ENCODE data around the gene CSF2. TPM values are rescaled to one million over a fixed set of nuclear protein-coding genes. Genes with fewer than 3 reads are reported as not detected.

CSF2 gene
- total and polyA plus RNA-seq, 5 donors from 2014 or later = not detected

DNA sequence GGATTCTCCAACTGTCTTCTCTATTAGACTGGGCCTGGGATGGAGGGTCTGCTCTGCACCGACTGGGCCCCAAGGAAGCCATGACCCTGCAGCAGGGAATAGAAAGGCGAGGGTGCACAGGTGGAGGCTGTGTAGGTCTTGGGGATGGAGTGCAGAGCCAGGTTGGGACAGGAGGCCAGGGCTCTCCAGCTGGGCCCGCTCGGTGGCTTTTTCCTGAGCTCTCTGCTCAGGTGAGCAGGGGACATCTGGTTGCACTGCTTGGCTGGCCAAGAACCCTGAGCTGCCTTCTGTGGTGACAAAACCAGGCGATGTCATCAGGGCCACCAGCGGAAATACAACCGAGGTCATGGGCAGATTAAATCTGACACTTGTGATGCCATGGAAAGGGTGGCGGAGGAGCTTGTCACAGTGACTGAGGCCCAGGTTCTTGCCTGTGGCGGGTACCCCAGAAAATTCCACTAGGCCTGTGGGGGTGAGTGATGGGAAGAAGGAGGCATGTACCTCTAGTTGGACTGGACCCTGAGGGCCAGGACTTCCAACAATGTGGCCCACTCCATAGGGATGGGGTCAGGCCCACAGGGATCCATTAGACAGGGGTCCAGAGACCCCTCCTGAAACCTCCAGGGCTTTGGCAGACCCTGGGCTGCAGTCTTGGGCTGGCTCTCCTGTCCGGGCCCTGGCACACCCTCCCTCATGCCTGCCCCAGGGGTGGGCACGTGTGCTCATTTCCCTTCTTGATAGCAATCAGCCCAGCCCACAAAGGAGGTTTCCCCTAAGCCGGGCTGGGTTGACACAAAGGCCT lies 17.6 kb upstream of the CSF2 start:
- Histone ChIP-seq H3K36me3 (ENCODE audit: control insufficient read depth, insufficient read depth, low read length) (no peaks in the 10 kb centered on the region), H3K4me3 (ENCODE audit: low read depth, low read length) (no peak overlapping the region), H3K27ac (ENCODE audit: insufficient read depth, low read length, poor library complexity, severe bottlenecking) (peak overlapping the region; percentile 55), H3K27me3 (ENCODE audit: control insufficient read depth, insufficient read depth, low read length) (no peaks in the 10 kb centered on the region), H3K9me3 (ENCODE audit: control insufficient read depth in 2 of 2, low read length in 2 of 2) (no peaks in the 10 kb centered on the region), H3K4me1 (ENCODE audit: control insufficient read depth, insufficient read depth, low read length, poor library complexity, severe bottlenecking) (peaks cover 33% of the 10 kb centered on the region)
- no peaks in the 10 kb centered on the region for H3K9me3 Mint-ChIP-seq
- peak overlapping the region in 2 of 4 donors; percentile 40 to 65 for H3K4me3 Mint-ChIP-seq
- H3K36me3 Mint-ChIP-seq = no peaks in the 10 kb centered on the region
- H3K4me1 Mint-ChIP-seq = peaks cover 0 to 38% (median 15%) of the 10 kb centered on the region in 4 donors
- H3K27ac Mint-ChIP-seq = peak overlapping the region in 1 of 3 donors; percentile 85
- peak; percentile 16 to 74 (median 40) for DNase-seq
- H3K27me3 Mint-ChIP-seq = peaks cover 12% of the 10 kb centered on the region
- ATAC-seq (ENCODE audit: low read depth in 2 of 2) = peak; percentile 74 to 75

DNA sequence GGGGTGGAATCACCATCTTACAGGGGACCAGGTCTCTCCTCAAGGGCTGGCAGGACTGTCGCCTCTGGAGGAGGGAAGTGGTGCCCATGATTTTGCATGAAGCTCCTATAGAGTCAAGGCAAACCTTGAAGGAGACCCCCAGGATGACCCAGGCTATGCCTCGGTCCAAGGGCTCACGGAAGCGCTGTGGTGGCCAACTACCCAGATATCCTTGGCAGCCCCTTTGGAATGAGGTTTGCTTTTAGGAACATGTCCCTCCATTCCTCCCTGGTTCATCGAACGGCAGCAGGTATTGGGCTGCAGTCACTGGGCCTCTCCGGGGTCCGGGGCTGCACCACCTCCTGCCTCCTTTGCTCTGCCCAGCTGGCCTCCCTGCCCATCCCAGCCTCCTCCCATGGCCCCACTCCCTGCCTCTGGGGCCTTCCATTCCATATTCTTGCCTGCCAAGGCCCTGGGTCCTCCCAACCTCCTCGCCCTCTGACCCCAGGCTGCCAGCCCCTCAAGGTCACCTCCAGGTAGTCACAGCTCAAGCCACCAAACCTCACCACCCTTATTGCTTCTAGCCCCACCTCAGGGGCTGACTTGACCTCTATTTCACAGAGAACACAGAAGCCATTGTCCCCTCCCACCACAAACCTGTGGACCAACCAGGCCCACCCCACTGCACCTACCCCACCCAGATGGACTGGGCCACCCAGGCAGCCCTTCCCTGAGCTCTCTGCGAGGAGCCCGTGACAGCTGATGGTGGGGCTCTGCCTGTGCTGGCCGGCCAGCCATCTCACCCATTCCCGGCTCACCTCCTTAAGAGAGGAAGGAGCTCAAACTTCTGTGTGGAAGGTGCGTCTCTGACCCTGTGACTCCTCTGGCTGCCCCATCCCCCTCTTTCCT lies 16.7 kb upstream of the CSF2 start:
- H3K9me3 Mint-ChIP-seq = no peaks in the 10 kb centered on the region
- H3K9me3 ChIP-seq (ENCODE audit: control insufficient read depth in 2 of 2, low read length in 2 of 2) = no peaks in the 10 kb centered on the region
- no peak for ATAC-seq (ENCODE audit: low read depth in 2 of 2)
- H3K27ac ChIP-seq (ENCODE audit: insufficient read depth, low read length, poor library complexity, severe bottlenecking) = no peak overlapping the region
- H3K4me3 Mint-ChIP-seq = peak overlapping the region in 1 of 4 donors; percentile 36
- peak overlapping the region in 1 of 3 donors; percentile 56 for H3K27ac Mint-ChIP-seq
- DNase-seq = no peak
- no peaks in the 10 kb centered on the region for H3K27me3 ChIP-seq (ENCODE audit: control insufficient read depth, insufficient read depth, low read length)
- peaks cover 4% of the 10 kb centered on the region for H3K27me3 Mint-ChIP-seq
- H3K4me1 Mint-ChIP-seq = peaks cover 0 to 38% (median 15%) of the 10 kb centered on the region in 4 donors
- H3K4me1 ChIP-seq (ENCODE audit: control insufficient read depth, insufficient read depth, low read length, poor library complexity, severe bottlenecking) = peaks cover 33% of the 10 kb centered on the region
- H3K4me3 ChIP-seq (ENCODE audit: low read depth, low read length) = no peak overlapping the region
- no peaks in the 10 kb centered on the region for H3K36me3 ChIP-seq (ENCODE audit: control insufficient read depth, insufficient read depth, low read length)
- no peaks in the 10 kb centered on the region for H3K36me3 Mint-ChIP-seq

DNA sequence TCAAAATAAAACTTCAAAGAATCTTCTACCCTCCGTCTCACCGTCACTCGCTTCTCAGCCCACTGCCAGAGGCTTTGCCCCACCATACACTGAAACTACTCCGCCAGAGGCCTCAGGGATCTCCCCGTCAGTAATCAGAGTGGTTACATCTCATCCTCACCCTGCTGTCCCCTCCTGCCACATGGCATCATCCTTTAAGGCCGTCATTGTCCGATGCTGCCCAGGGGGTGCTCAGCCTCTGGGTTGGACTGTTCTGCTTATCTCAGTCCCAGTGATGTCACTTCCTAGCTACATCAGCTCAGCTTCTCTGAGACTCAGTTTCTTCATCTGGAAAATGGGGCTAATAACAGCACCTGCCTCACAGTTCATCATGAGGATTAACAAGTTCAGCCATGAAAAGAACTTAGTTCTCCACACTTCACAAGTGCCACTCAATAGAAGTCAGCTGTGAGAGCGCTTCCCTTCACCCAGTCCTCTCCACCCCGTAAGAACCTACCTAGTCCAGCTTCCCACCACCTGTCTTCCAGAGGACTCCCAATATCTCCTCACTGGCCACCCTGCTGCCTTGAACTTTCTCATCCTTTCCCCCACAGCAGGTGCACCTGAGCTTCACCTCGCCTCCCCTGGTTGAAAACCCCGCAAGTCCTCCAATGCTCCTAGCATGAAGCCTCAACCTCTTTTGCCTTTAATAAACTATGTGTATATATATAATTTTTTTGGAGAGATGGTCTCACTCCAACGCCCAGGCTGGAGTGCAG lies 15.9 kb upstream of the CSF2 start:
- DNase-seq = no peak
- Mint-ChIP-seq H3K9me3 (no peaks in the 10 kb centered on the region), H3K27me3 (peaks cover under 1% of the 10 kb centered on the region), H3K36me3 (no peaks in the 10 kb centered on the region), H3K27ac (peak overlapping the region in 1 of 3 donors; percentile 31), H3K4me1 (peaks cover 0 to 38% (median 15%) of the 10 kb centered on the region in 4 donors), H3K4me3 (peak overlapping the region in 1 of 4 donors; percentile 36)
- H3K27me3 ChIP-seq (ENCODE audit: control insufficient read depth, insufficient read depth, low read length) = no peaks in the 10 kb centered on the region
- no peak overlapping the region for H3K4me3 ChIP-seq (ENCODE audit: low read depth, low read length)
- H3K27ac ChIP-seq (ENCODE audit: insufficient read depth, low read length, poor library complexity, severe bottlenecking) = no peak overlapping the region
- no peaks in the 10 kb centered on the region for H3K36me3 ChIP-seq (ENCODE audit: control insufficient read depth, insufficient read depth, low read length)
- no peak for ATAC-seq (ENCODE audit: low read depth in 2 of 2)
- H3K4me1 ChIP-seq (ENCODE audit: control insufficient read depth, insufficient read depth, low read length, poor library complexity, severe bottlenecking) = peaks cover 33% of the 10 kb centered on the region
- H3K9me3 ChIP-seq (ENCODE audit: control insufficient read depth in 2 of 2, low read length in 2 of 2) = no peaks in the 10 kb centered on the region

DNA sequence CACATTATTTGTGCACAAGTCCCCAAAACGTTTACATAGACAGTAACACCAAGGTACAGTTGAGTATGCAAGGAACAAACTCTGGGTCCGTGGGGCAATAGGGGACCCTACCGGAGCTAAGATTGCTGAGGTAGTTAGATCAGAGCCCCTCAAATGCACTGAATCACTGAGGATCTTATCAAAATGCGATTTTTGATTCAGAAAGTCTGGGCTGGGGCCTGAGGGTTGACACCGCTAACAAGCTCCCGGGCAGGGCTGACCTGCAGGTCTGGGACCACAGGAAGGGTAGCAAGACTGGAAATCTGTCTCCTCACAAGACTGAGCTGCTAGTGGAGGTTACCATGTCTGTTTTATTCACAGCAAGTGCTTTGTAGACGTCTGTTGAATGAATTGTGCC lies 14.9 kb upstream of the CSF2 start:
- peaks cover 0 to 41% (median 16%) of the 10 kb centered on the region in 4 donors for H3K4me1 Mint-ChIP-seq
- Histone ChIP-seq H3K27me3 (ENCODE audit: control insufficient read depth, insufficient read depth, low read length) (no peaks in the 10 kb centered on the region), H3K27ac (ENCODE audit: insufficient read depth, low read length, poor library complexity, severe bottlenecking) (no peak overlapping the region), H3K4me1 (ENCODE audit: control insufficient read depth, insufficient read depth, low read length, poor library complexity, severe bottlenecking) (peaks cover 33% of the 10 kb centered on the region), H3K9me3 (ENCODE audit: control insufficient read depth in 2 of 2, low read length in 2 of 2) (no peaks in the 10 kb centered on the region), H3K36me3 (ENCODE audit: control insufficient read depth, insufficient read depth, low read length) (no peaks in the 10 kb centered on the region), H3K4me3 (ENCODE audit: low read depth, low read length) (no peak overlapping the region)
- H3K9me3 Mint-ChIP-seq = no peaks in the 10 kb centered on the region
- no peaks in the 10 kb centered on the region for H3K36me3 Mint-ChIP-seq
- no peak for ATAC-seq (ENCODE audit: low read depth in 2 of 2)
- peak overlapping the region in 1 of 4 donors; percentile 5 for H3K4me3 Mint-ChIP-seq
- no peaks in the 10 kb centered on the region for H3K27me3 Mint-ChIP-seq
- DNase-seq = no peak
- H3K27ac Mint-ChIP-seq = no peak overlapping the region

DNA sequence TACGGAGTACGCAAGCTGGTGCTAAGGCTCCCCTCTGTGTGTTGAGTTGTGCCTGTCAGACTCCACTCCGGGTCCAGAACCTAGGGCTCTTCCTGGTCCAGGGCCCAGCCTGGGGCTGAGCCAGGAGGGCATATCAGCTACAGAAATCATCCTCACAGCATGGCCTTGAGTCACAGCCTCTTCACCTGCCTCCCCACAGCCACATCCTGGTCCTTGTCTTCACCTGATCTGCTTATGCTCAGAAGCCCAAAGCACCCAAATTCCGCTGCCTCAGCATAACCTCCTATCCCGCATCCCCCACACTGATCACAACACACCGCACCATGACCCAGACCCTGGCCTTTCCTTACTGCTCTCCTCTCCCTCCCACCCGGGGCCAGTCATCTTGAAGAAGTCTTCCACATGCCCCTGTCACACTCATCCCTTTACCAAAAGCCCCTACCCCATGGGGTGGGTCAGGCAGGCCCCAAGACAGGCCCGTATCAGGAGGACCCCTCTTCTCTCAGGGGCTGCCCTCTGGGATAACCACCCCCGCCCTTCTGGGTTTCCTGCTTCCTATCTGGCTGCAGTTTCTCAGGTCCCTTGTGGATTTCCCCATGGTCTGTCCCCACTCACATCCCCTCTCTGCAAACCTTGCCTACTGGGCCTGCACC lies 14.4 kb upstream of the CSF2 start:
- Histone ChIP-seq H3K4me3 (ENCODE audit: low read depth, low read length) (no peak overlapping the region), H3K27me3 (ENCODE audit: control insufficient read depth, insufficient read depth, low read length) (no peaks in the 10 kb centered on the region), H3K27ac (ENCODE audit: insufficient read depth, low read length, poor library complexity, severe bottlenecking) (no peak overlapping the region), H3K4me1 (ENCODE audit: control insufficient read depth, insufficient read depth, low read length, poor library complexity, severe bottlenecking) (peaks cover 33% of the 10 kb centered on the region), H3K9me3 (ENCODE audit: control insufficient read depth in 2 of 2, low read length in 2 of 2) (no peaks in the 10 kb centered on the region), H3K36me3 (ENCODE audit: control insufficient read depth, insufficient read depth, low read length) (no peaks in the 10 kb centered on the region)
- ATAC-seq (ENCODE audit: low read depth in 2 of 2) = peak; percentile 31 to 39
- peak overlapping the region in 1 of 4 donors; percentile 5 for H3K4me3 Mint-ChIP-seq
- no peaks in the 10 kb centered on the region for H3K36me3 Mint-ChIP-seq
- peak overlapping the region in 2 of 3 donors; percentile 1 to 62 for H3K27ac Mint-ChIP-seq
- no peaks in the 10 kb centered on the region for H3K27me3 Mint-ChIP-seq
- peaks cover 0 to 42% (median 18%) of the 10 kb centered on the region in 4 donors for H3K4me1 Mint-ChIP-seq
- no peaks in the 10 kb centered on the region for H3K9me3 Mint-ChIP-seq
- DNase-seq = peak in 1 of 3 donors; percentile 42

DNA sequence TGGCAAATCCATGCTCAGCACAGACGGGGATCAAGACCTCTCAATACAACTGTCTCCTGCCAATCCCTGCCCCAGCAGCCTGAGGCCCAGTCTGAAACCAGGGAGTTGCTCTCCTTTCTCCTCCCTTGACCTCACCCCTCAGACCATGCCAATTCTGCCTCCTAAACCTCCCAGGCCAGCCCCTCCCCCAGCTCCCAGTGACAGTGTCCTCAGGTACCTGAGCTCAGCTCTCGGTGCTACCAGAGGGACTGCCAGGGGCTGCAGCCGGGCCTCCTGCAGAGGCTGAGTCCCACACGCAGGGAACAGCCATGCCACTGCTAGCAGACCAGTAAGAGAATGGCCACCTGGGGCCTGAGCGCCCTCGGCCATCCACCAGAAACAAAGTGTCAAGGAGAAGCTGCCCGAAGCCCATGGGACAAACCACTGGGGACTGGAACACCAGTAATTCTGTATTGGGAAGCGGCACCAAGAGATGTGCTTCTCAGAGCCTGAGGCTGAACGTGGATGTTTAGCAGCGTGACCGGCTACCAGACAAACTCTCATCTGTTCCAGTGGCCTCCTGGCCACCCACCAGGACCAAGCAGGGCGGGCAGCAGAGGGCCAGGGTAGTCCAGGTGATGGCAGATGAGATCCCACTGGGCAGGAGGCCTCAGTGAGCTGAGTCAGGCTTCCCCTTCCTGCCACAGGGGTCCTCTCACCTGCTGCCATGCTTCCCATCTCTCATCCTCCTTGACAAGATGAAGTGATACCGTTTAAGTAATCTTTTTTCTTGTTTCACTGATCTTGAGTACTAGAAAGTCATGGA lies 13.7 kb upstream of the CSF2 start:
- DNase-seq = no peak
- H3K27ac ChIP-seq (ENCODE audit: insufficient read depth, low read length, poor library complexity, severe bottlenecking) = no peak overlapping the region
- Mint-ChIP-seq H3K4me1 (peaks cover 0 to 38% (median 16%) of the 10 kb centered on the region in 4 donors), H3K27me3 (no peaks in the 10 kb centered on the region), H3K9me3 (no peaks in the 10 kb centered on the region), H3K36me3 (no peaks in the 10 kb centered on the region), H3K27ac (peak overlapping the region in 1 of 3 donors; percentile 2), H3K4me3 (no peak overlapping the region)
- H3K4me1 ChIP-seq (ENCODE audit: control insufficient read depth, insufficient read depth, low read length, poor library complexity, severe bottlenecking) = peaks cover 33% of the 10 kb centered on the region
- no peak overlapping the region for H3K4me3 ChIP-seq (ENCODE audit: low read depth, low read length)
- no peaks in the 10 kb centered on the region for H3K36me3 ChIP-seq (ENCODE audit: control insufficient read depth, insufficient read depth, low read length)
- no peaks in the 10 kb centered on the region for H3K9me3 ChIP-seq (ENCODE audit: control insufficient read depth in 2 of 2, low read length in 2 of 2)
- no peaks in the 10 kb centered on the region for H3K27me3 ChIP-seq (ENCODE audit: control insufficient read depth, insufficient read depth, low read length)
- ATAC-seq (ENCODE audit: low read depth in 2 of 2) = no peak

Measured in CD4-positive, CD25-positive, alpha-beta regulatory T cell (primary cell).